HepG2 (cell line): ENCODE results near the gene SLIT1. TPM values are rescaled to one million over a fixed set of nuclear protein-coding genes. Genes with fewer than 3 reads are reported as not detected.

Source experiments
- ATAC-seq: fragments of 200-7000 bp; cut with Tn5 transposase; 3 replicates; pipeline ENCODE4 v1.9.1; 2020; ENCODE audit warnings: mild to moderate bottlenecking, moderate library complexity
- BruUV-seq: library from RNA; stranded (reverse); fragments of 400-500 nt; replicated peaks from 2 replicates; lab custom pipeline; 2021; lab: Mats Ljungman, UMichigan
- CTCF ChIA-PET: fragments of 300-600 bp; formaldehyde crosslinking; extraction: SDS; loops from one replicate; lab custom pipeline; 2021; ENCODE audit warnings: low total read pairs, inconsistent platforms, low intra/inter-chr PET ratio; lab: Yijun Ruan, JAX
- POLR2A ChIA-PET: fragments of 350-600 bp; sonication (Branson Sonifier 250); formaldehyde crosslinking; loops from one replicate; lab custom pipeline; 2020; ENCODE audit warnings: antibody characterized with exemption, inconsistent platforms; lab: Yijun Ruan, JAX
- DNase-seq: peaks from one replicate; pipeline ENCODE4 v3.0.0-alpha.2; 2015; ENCODE audit warnings: low spot score
- FAIRE-seq: peaks from 3 replicates; lab custom pipeline; 2011; peaks lifted over from hg19 to GRCh38; lab: Jason Lieb, UNC
- H2AFZ ChIP-seq: one replicate; pipeline ENCODE4 v1.6.1; 2011; ENCODE audit warnings: low read length, inconsistent platforms
- H3K27ac ChIP-seq: fragments of 300-600 bp; 3 replicates; pipeline ENCODE4 v1.8.0; 2011; ENCODE audit warnings: mixed run types, mild to moderate bottlenecking, mixed read lengths, low read length, inconsistent platforms; ENCODE audit not compliant: insufficient read depth; ENCODE audit errors: extremely low read length
- H3K27me3 ChIP-seq, 2 experiments: fragments of 200-600 bp in 1 of 2; 2 replicates in 1 of 2; 3 replicates in 1 of 2; pipeline versions ENCODE4 v1.6.0 to v1.8.0; 2011; ENCODE audit warnings: low read length in 2 of 2, mild to moderate bottlenecking in 2 of 2, moderate library complexity in 2 of 2, inconsistent platforms in 1 of 2; ENCODE audit not compliant: insufficient read depth in 2 of 2, control insufficient read depth in 1 of 2
- H3K36me3 ChIP-seq, 2 experiments: fragments of 200-600 bp in 1 of 2; replicated peaks in 1 of 2; 2 replicates in 1 of 2; 3 replicates in 1 of 2; pipeline versions ENCODE4 v1.5.1 to v1.8.0; 2011; ENCODE audit warnings: low read length in 2 of 2, inconsistent platforms in 1 of 2; ENCODE audit not compliant: insufficient read depth in 2 of 2, control insufficient read depth in 1 of 2
- H3K4me1 ChIP-seq: 2 replicates; pipeline ENCODE4 v1.5.1; 2012; ENCODE audit warnings: low read length, inconsistent platforms; ENCODE audit not compliant: insufficient read depth
- H3K4me2 ChIP-seq: 2 replicates; pipeline ENCODE4 v1.6.0; 2011; ENCODE audit warnings: low read depth, low read length, inconsistent platforms
- H3K4me3 ChIP-seq, 3 experiments: fragments of 200-600 bp in 1 of 3; sonication (generic), shearing (Covaris generic) in 1 of 3; replicated peaks in 1 of 3; 2 replicates each; pipeline ENCODE4 v1.5.1; 2011 to 2016; ENCODE audit warnings: low read length in 3 of 3, inconsistent platforms in 2 of 3, low read depth in 2 of 3, mild to moderate bottlenecking in 2 of 3, control low read depth in 1 of 3, mixed read lengths in 1 of 3; ENCODE audit not compliant: insufficient read depth in 1 of 3
- H3K79me2 ChIP-seq: one replicate; pipeline ENCODE4 v1.6.1; 2011; ENCODE audit warnings: low read length, inconsistent platforms; ENCODE audit not compliant: insufficient read depth
- H3K9ac ChIP-seq: 2 replicates; pipeline ENCODE4 v1.6.0; 2011; ENCODE audit warnings: mild to moderate bottlenecking, low read depth, low read length, inconsistent platforms; ENCODE audit not compliant: insufficient read depth
- H3K9me3 ChIP-seq: 2 replicates; pipeline ENCODE4 v1.5.1; 2012; ENCODE audit warnings: mild to moderate bottlenecking, low read length
- H4K20me1 ChIP-seq: 2 replicates; pipeline ENCODE4 v1.6.0; 2011; ENCODE audit warnings: inconsistent platforms, mild to moderate bottlenecking, low read length, moderate library complexity; ENCODE audit not compliant: insufficient read depth
- CSRNP2 ChIP-seq: sonication (generic); formaldehyde crosslinking; conservative IDR thresholded peaks from 2 replicates; pipeline ENCODE4 v1.8.0; 2022; ENCODE audit warnings: low read depth, missing genetic modification reagents
- FOXO1 ChIP-seq: sonication (generic); formaldehyde crosslinking; IDR thresholded peaks from 2 replicates; pipeline ENCODE4 v1.4.0; 2020; ENCODE audit warnings: missing genetic modification reagents
- HNRNPH1 ChIP-seq: fragments of 200-400 bp; formaldehyde crosslinking; optimal IDR thresholded peaks from 2 replicates; pipeline ENCODE3; 2017; ENCODE audit warnings: mild to moderate bottlenecking, low read depth, low read length
- JUNB ChIP-seq: sonication (generic); formaldehyde crosslinking; IDR thresholded peaks from 2 replicates; pipeline ENCODE4 v1.8.0; 2022; ENCODE audit warnings: missing genetic modification reagents, mild to moderate bottlenecking, borderline replicate concordance
- MLLT10 ChIP-seq: sonication (generic); formaldehyde crosslinking; IDR thresholded peaks from 2 replicates; pipeline ENCODE4 v1.4.0; 2020; ENCODE audit warnings: missing genetic modification reagents
- NFATC3 ChIP-seq: sonication (generic); formaldehyde crosslinking; IDR thresholded peaks from 2 replicates; pipeline ENCODE4 v1.5.1; 2020; ENCODE audit warnings: mild to moderate bottlenecking, missing genetic modification reagents
- RBFOX2 ChIP-seq: fragments of 200-400 bp; formaldehyde crosslinking; IDR thresholded peaks from 2 replicates; pipeline ENCODE4 v1.6.1; 2017; ENCODE audit warnings: low read depth, mild to moderate bottlenecking, low read length
- RORA ChIP-seq: sonication (generic); formaldehyde crosslinking; IDR thresholded peaks from 2 replicates; pipeline ENCODE4 v1.5.0; 2020; ENCODE audit warnings: mild to moderate bottlenecking, missing genetic modification reagents, moderate library complexity
- SNAPC2 ChIP-seq: sonication (generic); formaldehyde crosslinking; IDR thresholded peaks from 2 replicates; pipeline ENCODE4 v1.8.1; 2022; ENCODE audit warnings: mild to moderate bottlenecking, missing genetic modification reagents
- SPEN ChIP-seq: sonication (generic); formaldehyde crosslinking; IDR thresholded peaks from 2 replicates; pipeline ENCODE4 v1.5.1; 2020; ENCODE audit warnings: low read depth, mild to moderate bottlenecking, missing genetic modification reagents
- TAF15 ChIP-seq: fragments of 200-400 bp; formaldehyde crosslinking; IDR thresholded peaks from one replicate; pipeline ENCODE4 v1.6.1; 2018; ENCODE audit warnings: mild to moderate bottlenecking, low read depth, low read length; ENCODE audit not compliant: poor library complexity, severe bottlenecking
- TBX3 ChIP-seq: fragments of 450-650 bp; IDR thresholded peaks from 2 replicates; pipeline ENCODE4 v1.6.1; 2017; ENCODE audit warnings: antibody characterized with exemption, mild to moderate bottlenecking, inconsistent platforms, borderline replicate concordance
- THAP8 ChIP-seq: sonication (generic); formaldehyde crosslinking; IDR thresholded peaks from 2 replicates; pipeline ENCODE4 v1.5.1; 2020; ENCODE audit warnings: missing genetic modification reagents, mild to moderate bottlenecking, borderline replicate concordance
- TOE1 ChIP-seq: sonication (generic); formaldehyde crosslinking; IDR thresholded peaks from 2 replicates; pipeline ENCODE4 v1.4.0; 2020; ENCODE audit warnings: mild to moderate bottlenecking, missing genetic modification reagents
- ZMAT3 ChIP-seq: sonication (generic); formaldehyde crosslinking; conservative IDR thresholded peaks from 2 replicates; pipeline ENCODE4 v1.7.0; 2021; ENCODE audit warnings: missing genetic modification reagents
- ZNF20 ChIP-seq: sonication (generic); formaldehyde crosslinking; IDR thresholded peaks from 2 replicates; pipeline ENCODE4 v1.4.0; 2020; ENCODE audit warnings: mild to moderate bottlenecking, moderate library complexity, missing genetic modification reagents
- ZNF251 ChIP-seq: sonication (generic); formaldehyde crosslinking; IDR thresholded peaks from 2 replicates; pipeline ENCODE4 v1.9.0; 2021; ENCODE audit warnings: mild to moderate bottlenecking, missing genetic modification reagents
- ZNF580 ChIP-seq: IDR thresholded peaks from 2 replicates; pipeline ENCODE4 v1.6.1; 2016; ENCODE audit warnings: low read depth, borderline replicate concordance
- ZNF749 ChIP-seq: sonication (generic); formaldehyde crosslinking; IDR thresholded peaks from 2 replicates; pipeline ENCODE4 v1.8.0; 2022; ENCODE audit warnings: mild to moderate bottlenecking, missing genetic modification reagents, moderate library complexity, borderline replicate concordance
- WGBS: methylation state at CpG from one replicate; pipeline ENCODE4 v1.1.6; 2017; ENCODE audit warnings: low lambda C conversion rate; 5-methylcytosine and 5-hydroxymethylcytosine counted together
- in situ Hi-C: cut with HindIII; loops from 2 replicates; pipeline ENCODE4 v1.10.0; 2017; ENCODE audit warnings: low pct_unique_long_range_greater_than_20kb; ENCODE audit not compliant: extremely low pct_ligation_motif_present
- intact Hi-C: fragments of 100-400 bp; cut with micrococcal nuclease; formaldehyde crosslinking; loops from one replicate; pipeline ENCODE4 v1.10.0; 2022; ENCODE audit not compliant: unreplicated experiment
- polyA plus RNA-seq, 8 experiments: library from polyadenylated mRNA; depleted of rRNA in 3 of 8; stranded (reverse) in 7 of 8; unstranded in 1 of 8; fragments of >200 nt; fragmentation: Illumina TruSeq in 4 of 8; extraction: Trizol in 4 of 8; gene quantifications; 2 replicates each; pipeline versions ENCODE4 v1.2.1 to v1.2.3, GENCODE V29; 2011 to 2016; ENCODE audit warnings: low read depth in 4 of 8, missing spikeins in 1 of 8, mixed read lengths in 1 of 8; ENCODE audit not compliant: insufficient read depth in 1 of 8
- total RNA-seq, 5 experiments: library from RNA; depleted of rRNA; stranded (reverse); fragments of >200 nt; fragmentation: Illumina TruSeq; extraction: Trizol; gene quantifications; 2 replicates each; pipeline ENCODE4 v1.2.3, GENCODE V29; 2016; ENCODE audit warnings: low read depth in 1 of 5
- TF ChIP-seq, protein P1 (sequence below): IDR thresholded peaks from 2 replicates; pipeline ENCODE4 v1.6.1; 2016; ENCODE audit warnings: missing compliant biosample characterization, missing genetic modification reagents, borderline replicate concordance

SLIT1 gene
- total and polyA plus RNA-seq, 2 of the 13 experiments (the other 11 are each of a cell fraction or from before 2014, with no cell fraction given): 0.09 to 0.33 TPM

DNA sequence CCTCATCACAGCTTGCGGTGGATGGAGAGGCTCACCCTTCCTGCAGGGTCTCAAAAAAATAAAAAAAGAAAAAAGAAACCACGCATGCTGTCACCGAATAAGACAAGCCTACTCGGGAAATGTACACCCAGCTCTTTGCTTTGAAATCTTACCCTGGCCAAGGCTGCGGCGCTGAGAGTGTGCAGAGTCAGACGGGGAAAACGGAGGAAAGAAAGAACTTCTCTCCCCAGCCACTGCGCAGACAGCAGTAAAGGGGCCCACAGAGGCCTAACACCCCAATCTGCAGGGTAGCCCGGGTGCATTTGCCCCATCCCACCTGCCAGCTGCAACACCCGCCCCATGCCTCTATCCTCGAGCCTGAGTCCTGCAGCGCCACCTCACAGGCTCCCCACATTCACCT, 14.8 kb downstream of the SLIT1 start:
- 32% methylated on average over 11 of the region's 13 CpGs for WGBS
- POLR2A ChIA-PET: no interaction called here
- H3K4me1 ChIP-seq: peaks cover 27% of the 10 kb centered on the region; the same call in 1 of the 2 replicates
- H3K79me2 ChIP-seq: no peaks in the 10 kb centered on the region
- in situ Hi-C loops (no loop called here), intact Hi-C loops (no loop called here)
- no TSS peak for BruUV-seq
- no peak overlapping the region for H3K27ac ChIP-seq
- no peaks in the 10 kb centered on the region for H4K20me1 ChIP-seq
- H3K4me3 ChIP-seq: no peak overlapping the region
- no peak for DNase-seq
- H3K36me3 ChIP-seq: no peaks in the 10 kb centered on the region
- H3K4me2 ChIP-seq: 0 out of 2 replicates have a peak overlapping the region, but pooled peaks have one; percentile 48
- no peak for TF ChIP-seq NFATC3 (CRISPR knock-in tag)
- TF ChIP-seq ZMAT3 (CRISPR knock-in tag): no peak
- TF ChIP-seq MLLT10 (CRISPR knock-in tag): no peak
- TF ChIP-seq ZNF580 (CRISPR knock-in tag): no peak
- TF ChIP-seq FOXO1 (CRISPR knock-in tag): no peak
- TF ChIP-seq SNAPC2: no peak
- TF ChIP-seq TOE1 (CRISPR knock-in tag): no peak
- TF ChIP-seq, protein P1, sequence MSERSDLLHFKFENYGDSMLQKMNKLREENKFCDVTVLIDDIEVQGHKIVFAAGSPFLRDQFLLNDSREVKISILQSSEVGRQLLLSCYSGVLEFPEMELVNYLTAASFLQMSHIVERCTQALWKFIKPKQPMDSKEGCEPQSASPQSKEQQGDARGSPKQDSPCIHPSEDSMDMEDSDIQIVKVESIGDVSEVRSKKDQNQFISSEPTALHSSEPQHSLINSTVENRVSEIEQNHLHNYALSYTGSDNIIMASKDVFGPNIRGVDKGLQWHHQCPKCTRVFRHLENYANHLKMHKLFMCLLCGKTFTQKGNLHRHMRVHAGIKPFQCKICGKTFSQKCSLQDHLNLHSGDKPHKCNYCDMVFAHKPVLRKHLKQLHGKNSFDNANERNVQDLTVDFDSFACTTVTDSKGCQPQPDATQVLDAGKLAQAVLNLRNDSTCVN: no peak
- no peak for TF ChIP-seq ZNF251 (CRISPR knock-in tag)
- TF ChIP-seq HNRNPH1: no peak
- no peak for TF ChIP-seq SPEN (CRISPR knock-in tag)
- TF ChIP-seq ZNF20 (CRISPR knock-in tag): no peak
- no peak for TF ChIP-seq RORA
- TF ChIP-seq RBFOX2: no peak
- no peak for TF ChIP-seq CSRNP2 (CRISPR knock-in tag)
- no peak for TF ChIP-seq THAP8 (CRISPR knock-in tag)
- no peak for TF ChIP-seq TAF15
- no peak for TF ChIP-seq JUNB (CRISPR knock-in tag)
- TF ChIP-seq ZNF749: no peak
- no peak for TF ChIP-seq TBX3
- TF ChIP-seq, all 625 proteins: peak for 0
- Histone ChIP-seq H3K27me3 (peaks cover 5 to 64% of the 10 kb centered on the region in 2 experiments), H3K9me3 (no peaks in the 10 kb centered on the region), H3K9ac (no peak overlapping the region), H2AFZ (no peak overlapping the region)
- CTCF ChIA-PET: no interaction called here
- no peak for FAIRE-seq
- no peak for ATAC-seq
